Stimulated activated CD4-positive, alpha-beta T cell treated with anti-CD3 and anti-CD28 coated beads, Interleukin-1b, Interleukin-23, amount 100 ng/mL, for 24 hours (primary cell): ENCODE results near the gene PAMR1.

Experiments
- DNase-seq, 4 experiments: peaks; one replicate each; pipeline ENCODE4 v3.0.0-alpha.2; 2020; ENCODE audit warnings: low read depth in 4 of 4, low spot score in 1 of 4

The PAMR1 gene

DNA sequence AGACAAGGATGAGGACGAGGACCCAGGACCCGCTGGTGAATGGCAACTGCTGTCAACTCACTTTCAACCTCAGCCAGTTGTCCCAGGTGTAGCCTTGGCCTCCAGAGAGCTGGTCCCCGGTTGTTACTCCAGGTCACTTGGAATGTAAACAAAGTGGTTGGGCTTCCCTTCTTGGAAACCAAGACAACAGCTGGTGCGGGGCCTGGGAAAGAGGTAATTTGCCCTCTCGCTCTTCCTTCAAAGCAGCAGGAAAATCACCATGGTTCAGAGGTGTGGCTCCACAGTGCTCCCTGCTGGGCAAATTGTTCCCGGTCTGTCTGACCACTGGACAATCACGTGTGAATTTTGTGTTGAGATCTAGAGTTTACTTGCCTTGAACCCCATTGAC is 121.0 kb downstream of the PAMR1 start:
- no peak for DNase-seq

DNA sequence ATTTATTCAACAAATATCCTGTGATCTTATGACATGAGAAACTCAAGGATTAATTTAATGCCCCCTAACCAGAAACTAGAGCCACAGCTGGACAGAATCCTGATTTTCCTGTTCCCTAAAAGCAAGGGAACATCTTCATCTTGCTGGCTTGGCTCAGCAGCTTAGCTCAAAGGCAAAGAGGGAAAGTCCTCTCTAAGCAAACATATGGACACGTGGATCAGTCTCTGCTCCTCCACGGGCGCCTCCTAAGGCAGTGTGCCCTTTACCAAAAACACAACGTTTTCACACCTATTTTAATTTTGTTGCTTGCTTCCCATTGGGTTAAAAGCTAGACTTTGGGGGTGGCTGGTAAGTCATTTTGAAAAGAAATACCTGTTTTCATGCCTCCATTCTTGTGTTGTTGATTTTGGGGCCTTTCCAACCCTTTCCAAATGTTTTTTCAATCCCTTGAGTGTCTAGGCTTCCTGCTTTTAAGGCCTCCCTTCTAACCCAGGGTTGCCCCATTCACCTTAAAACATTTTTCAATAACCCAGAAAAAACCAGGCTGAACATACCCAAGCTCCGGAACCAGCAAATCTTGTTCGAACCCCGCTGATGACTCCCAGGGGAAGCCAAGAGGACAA is 121.5 kb downstream of the PAMR1 start:
- no peak for DNase-seq

DNA sequence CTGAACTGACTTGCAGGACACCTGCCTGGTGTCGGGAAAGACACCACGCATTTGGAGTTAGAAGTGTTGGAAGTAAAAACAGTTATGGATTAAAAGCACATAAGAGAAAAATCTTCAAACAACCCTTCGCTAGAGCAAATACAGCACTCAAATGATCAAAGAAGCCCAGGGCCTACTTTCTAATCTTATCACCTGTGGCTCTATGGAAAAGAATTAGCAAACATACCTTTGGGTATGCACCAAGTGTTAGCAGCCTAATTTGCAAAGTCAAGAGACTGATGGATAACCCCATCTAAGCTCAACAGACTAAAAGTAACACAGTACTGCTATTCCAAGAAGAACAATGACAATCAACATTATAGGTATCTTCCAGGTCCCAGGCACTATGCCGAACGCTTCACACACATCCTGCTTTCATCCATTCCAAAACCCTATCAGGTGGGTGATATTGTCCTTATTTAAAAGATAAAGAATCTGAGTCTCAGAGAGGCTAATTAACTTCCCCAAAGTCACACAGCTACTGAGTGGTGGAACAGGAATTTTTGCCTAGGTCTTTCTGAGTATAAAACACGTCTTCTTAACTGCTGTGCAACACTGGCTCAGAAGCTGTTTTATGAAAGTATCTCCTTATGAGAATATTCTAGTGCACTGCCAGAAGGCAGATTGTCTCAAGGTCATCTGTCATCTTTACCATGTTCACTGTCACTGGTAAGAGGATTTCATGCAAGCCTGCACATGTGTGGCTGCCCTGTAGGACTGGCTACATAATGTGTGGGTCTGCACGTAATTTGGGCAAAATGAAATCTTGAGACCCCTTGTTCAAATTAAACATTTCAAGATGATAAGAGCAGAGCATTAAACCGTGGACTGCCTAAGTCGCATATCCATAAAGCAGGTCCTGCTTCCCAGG is 122.4 kb downstream of the PAMR1 start:
- no peak for DNase-seq

DNA sequence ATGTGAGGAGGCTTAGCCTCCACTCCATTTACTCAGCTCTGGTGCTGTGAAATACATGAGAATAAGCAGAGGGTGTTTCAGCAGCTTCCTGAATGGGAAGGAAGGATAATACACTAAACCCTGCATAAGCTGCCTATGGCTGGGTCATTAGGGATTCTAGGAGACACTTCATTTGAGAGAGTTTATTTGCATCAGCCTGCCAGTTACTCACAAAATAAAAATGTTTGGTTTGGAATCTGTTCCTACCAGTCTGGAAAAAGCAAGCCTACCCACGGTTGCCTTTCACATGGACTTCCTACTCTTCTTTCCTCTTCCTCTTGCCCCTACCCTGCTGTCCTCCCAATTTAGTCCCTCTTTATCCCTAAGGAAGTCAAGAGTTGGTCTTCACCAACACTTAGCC is 126.5 kb downstream of the PAMR1 start:
- no peak for DNase-seq

DNA sequence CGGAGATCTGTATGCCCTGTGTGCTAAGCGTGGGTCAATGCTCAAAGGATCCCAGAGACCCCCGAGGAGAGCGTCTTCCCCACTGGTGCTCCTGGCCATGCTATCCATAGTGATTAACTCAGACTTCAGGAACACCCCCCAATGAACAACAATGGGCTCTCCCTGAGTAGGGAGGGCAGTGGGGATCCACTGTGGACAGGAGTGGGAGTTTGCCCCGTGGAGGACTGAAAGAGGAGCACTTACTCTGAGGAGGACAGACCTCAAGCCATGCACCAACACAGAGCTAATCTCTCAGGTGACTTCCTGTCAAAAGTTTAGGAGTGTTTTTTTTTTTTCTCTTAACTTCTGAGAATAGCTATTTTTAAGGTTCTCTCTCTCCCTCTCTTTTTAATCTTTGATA is 130.5 kb downstream of the PAMR1 start:
- DNase-seq: no peak

DNA sequence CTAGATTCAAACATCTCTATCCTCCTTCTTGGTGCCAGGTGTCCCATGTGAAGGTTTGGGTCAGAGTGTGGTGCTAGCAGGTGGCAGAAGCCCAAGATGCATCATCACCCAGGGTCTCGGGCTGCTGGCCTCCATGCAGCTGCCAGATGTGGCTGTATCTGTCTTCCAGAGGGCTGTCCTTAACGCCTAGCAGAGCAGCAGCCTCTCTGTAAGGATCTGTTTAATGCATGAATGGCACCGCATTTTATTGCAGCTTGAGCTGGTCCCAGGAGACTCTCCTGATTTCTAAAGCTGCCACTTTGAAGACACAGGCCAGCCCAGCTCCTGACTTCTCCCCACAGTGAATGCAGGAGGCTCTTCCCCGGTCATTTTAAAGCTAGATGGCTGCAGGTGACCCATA is 132.3 kb downstream of the PAMR1 start:
- no peak for DNase-seq

DNA sequence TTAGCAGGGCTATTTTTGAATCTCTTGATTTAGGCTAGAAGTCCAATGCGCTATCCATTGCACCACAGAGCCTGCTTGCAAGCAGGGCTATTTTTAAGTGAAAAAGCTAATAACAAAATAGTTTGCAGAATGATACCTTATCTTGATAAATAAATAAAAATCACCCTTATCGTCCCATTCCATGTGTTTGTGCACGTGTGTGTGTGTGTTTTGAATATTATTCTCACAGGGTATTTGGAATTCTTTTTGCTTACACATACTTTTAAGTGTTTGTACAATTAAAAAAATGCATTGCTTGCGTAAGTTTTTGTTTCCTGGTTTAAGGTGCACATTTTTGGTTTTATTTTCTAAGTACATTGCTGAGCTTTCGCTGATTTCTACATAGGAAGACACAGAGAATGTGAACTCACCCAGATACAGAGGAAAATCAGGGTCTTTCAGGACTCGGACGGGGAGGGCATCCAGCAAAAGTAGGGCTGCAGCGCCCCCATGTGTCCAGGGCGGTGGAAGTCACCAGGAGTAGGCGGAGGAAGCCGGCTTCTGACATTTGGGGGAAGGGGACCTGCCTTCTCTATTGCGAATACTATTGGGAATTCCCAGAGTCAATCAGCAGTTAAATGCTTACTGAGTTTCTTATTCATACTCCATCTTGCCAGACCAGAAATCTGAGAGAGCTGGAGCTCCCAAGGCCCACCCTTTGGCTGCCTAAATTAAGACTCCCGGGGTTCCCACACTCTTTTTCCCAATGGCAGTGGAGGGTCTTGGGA is 133.3 kb downstream of the PAMR1 start:
- DNase-seq: peak; percentile 77 to 90 (median 81)

DNA sequence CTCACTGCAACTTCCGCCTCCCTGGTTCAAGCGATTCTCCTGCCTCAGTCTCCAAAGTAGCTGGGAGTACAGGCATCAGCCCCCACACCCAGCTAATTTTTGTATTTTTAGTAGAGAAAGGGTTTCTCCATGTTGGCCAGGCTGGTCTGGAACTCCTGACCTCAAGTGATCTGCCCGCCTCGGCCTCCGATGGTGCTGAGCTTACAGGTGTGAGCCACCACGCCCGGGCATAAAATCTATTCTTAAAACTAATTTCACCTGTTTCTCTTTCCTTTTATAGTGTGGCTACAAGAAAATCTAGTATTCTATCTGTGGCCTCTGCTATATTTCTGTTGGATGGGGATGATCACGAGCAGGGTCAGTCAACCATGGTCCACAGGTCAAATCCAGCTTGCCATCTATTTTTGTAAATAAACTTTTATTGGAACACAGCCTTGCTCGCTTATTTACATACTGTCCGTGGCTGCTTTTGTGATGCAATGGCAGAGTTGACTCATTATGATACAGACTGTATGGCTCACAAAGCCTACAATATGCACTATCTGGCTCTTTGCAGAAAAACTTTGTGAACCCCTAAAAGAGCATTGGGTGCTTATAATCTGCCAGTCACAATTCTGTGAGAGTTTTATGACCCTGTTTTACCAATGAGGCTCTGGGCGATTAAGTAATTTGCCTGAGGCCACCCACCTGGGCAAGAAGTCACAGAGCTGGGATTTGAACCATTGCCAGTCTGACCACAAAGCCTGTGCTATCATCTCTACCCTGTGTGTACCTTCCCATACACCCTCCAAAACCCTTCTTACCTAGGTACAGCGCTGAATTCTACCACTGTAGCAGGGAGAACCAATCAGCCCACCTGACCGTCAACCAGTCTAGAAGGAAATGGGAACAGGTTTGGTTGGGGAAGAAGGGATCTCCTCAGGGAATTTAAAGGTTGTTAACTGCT is 134.4 kb downstream of the PAMR1 start:
- DNase-seq: peak; percentile 10 to 24 (median 14)

DNA sequence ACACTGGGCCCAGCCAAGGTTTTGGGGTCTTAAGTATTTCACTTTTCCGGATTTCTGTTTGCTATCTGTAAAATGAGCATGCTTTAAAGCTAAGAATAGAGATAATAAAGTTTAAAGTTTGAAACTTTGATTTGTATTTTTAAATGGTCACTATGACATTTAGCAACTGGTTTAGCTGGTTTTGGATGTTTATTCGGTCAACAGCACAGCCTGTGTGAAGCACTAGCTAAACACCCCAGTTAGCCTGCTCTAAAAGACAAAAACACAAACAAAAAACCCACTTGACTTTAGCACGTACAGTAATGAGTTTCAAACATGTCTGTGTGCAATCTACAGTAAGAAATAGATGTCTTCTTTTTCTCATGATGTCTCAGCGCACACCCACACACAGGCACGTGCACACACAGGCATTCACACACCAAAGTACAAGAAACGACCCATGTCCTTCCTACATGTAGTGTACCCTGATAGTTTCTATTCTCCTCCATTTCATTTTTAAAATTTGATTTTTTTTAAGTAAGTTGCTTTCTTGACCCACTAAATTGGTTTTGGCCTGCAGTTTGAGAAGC is 135.4 kb downstream of the PAMR1 start:
- DNase-seq: peak in 2 of 4 experiments; percentile 17 to 24

DNA sequence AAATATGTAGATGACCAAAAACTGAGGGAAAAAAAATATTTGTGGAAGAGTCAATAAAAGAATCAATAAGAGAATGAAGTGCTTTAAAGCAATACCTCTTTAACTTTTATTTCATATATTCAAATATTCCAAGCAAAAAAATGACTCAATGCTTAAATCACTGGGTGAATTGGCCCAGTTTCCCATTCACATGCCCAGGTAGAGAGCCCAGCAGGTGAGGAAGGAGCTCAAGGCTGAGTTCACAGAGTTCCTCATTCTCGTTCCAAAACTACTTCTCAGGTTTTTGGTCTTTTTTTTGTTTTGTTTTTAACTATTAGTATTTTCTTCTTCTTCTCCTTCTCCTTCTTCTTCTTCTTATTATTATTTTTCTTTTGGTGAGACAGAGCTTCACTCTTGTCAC is 136.3 kb downstream of the PAMR1 start:
- DNase-seq: no peak

DNA sequence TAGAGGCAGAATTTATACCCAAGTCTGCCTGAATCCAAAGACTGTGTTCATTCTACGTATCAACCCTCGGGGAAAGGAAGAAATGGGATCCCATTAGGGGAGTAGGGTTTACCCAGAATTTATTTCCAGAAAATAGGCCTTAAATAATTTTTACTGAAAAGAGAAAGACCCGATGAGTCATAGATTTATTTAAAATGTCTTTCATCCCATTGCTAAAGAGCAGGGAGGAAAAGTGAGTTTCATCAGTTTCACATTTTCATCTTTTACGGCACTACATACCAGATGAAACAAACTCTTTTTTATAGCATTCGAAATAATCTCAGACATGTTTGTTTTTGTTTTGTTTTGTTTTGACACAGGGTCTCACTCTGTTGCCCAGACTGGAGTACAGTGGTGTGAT is 137.4 kb downstream of the PAMR1 start:
- DNase-seq: no peak

DNA sequence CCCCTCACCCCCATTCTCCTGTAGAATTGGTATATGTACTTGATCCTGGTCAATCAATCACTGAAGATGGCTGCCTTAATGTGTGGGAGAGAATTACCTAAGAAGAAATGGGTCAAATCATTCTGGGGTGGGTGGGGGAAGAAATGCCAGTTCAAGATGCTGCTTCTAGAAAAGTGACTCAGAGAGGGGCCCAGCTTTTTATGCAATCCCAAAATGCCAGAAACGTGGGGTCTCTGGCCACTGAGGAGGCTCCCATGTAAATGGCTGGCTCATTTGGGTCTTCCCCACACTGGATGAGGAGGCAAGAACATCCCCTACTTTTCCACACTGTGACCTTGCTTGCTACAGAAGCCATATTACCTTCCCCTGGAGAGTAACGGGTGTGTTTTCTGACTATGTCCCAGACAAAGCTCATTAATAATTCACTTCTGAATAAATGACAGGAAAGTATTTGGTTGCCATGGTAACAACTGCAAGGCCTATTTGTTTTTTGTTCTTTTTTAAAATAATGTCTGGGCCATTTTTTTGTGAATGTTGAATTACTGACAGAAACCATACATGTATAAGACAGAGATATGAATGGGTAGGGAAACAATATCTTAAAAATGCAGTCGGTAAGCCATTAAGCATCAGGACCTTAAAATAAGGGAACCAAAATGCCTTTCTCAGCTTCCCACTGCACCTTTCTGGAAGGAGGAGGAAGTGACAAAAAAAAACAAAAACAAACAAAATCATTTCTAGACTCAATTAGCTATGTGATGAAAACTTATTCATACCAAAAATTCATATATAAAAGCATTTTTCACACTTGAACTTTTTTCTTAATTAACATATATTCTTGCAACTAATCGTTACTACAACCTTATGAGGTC is 138.1 kb downstream of the PAMR1 start:
- no peak for DNase-seq

DNA sequence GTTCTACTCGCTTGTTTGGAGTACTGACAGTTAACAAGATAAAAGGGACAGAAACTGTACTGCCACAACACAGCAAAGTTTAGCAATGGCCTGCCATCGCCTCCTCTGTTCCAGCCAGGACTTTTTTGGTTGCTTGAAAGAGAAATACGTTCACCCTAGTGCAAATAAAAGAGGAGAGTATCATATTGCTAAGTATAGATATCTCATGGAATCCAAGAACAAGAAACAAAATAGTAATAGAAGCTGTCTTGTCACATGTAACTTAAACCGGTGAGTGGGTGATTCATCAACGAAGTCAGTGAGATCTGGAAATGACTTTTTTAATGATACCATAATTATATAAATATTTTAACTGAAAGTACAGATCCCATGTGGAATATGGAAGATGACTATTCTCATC is 141.5 kb downstream of the PAMR1 start:
- no peak for DNase-seq
